GM21576 (cell line): Measurements from ENCODE around the gene ADAMTS12.
"Not testable (repeated sequence)": the region's sequence is repeated elsewhere in the genome, so short reads cannot be mapped to it uniquely, and the experiment has no call there.

Source experiments
- ATAC-seq: cut with Tn5 transposase; IDR thresholded peaks from one replicate; pipeline ENCODE4 v1.9.1; 2021; ENCODE audit warnings: mild to moderate bottlenecking, moderate library complexity; ENCODE audit not compliant: unreplicated experiment

Gene ADAMTS12

GRCh38 chr5:33556330-33557328, 335.2 kb downstream of the ADAMTS12 start:
- ATAC-seq, result no peak

GRCh38 chr5:33549982-33550567, 341.7 kb downstream of the ADAMTS12 start:
- ATAC-seq, result no peak

- not testable (repeated sequence) for ATAC-seq
Measured at GRCh38 chr5:33539790-33540189, 352.0 kb downstream of the ADAMTS12 start.

- no peak for ATAC-seq
Measured at GRCh38 chr5:33539212-33539611, 352.6 kb downstream of the ADAMTS12 start.

GRCh38 chr5:33538201-33538600, 353.6 kb downstream of the ADAMTS12 start:
- no peak for ATAC-seq

- no peak for ATAC-seq
Measured at GRCh38 chr5:33537240-33537639, 354.6 kb downstream of the ADAMTS12 start.

- no peak for ATAC-seq
Measured at GRCh38 chr5:33536802-33537201, 355.0 kb downstream of the ADAMTS12 start.

- no peak for ATAC-seq
Measured at GRCh38 chr5:33531824-33532223, 360.0 kb downstream of the ADAMTS12 start.

GRCh38 chr5:33531037-33531298, 360.8 kb downstream of the ADAMTS12 start:
- ATAC-seq, result no peak

GRCh38 chr5:33530183-33531036, 361.4 kb downstream of the ADAMTS12 start:
- ATAC-seq, result no peak

- no peak for ATAC-seq
Measured at GRCh38 chr5:33527696-33528095, 364.1 kb downstream of the ADAMTS12 start.

GRCh38 chr5:33526755-33527154, 365.0 kb downstream of the ADAMTS12 start:
- ATAC-seq, result no peak

- ATAC-seq, result no peak
Measured at GRCh38 chr5:33524476-33524875, 367.3 kb downstream of the ADAMTS12 start.

- no peak for ATAC-seq
Measured at GRCh38 chr5:33523208-33523771, 368.5 kb downstream of the ADAMTS12 start.

GRCh38 chr5:33516421-33516820, 375.4 kb downstream of the ADAMTS12 start:
- no peak for ATAC-seq

GRCh38 chr5:33515366-33515765, 376.4 kb downstream of the ADAMTS12 start:
- not testable (repeated sequence) for ATAC-seq

GRCh38 chr5:33513462-33514185, 378.2 kb downstream of the ADAMTS12 start:
- no peak for ATAC-seq

GRCh38 chr5:33509036-33509435, 382.8 kb downstream of the ADAMTS12 start:
- no peak for ATAC-seq

- ATAC-seq, result no peak
Measured at GRCh38 chr5:33507426-33507825, 384.4 kb downstream of the ADAMTS12 start.

- no peak for ATAC-seq
Measured at GRCh38 chr5:33504570-33504969, 387.2 kb downstream of the ADAMTS12 start.
